D341Med (cell line): ENCODE data around the gene KDM5D.
A peak's percentile ranks its signal among the peaks of the same experiment; 100 is the strongest.

Source experiments
- DNase-seq: peaks from one replicate; pipeline ENCODE4 v3.0.0; 2012; ENCODE audit warnings: low spot score

KDM5D gene

DNA sequence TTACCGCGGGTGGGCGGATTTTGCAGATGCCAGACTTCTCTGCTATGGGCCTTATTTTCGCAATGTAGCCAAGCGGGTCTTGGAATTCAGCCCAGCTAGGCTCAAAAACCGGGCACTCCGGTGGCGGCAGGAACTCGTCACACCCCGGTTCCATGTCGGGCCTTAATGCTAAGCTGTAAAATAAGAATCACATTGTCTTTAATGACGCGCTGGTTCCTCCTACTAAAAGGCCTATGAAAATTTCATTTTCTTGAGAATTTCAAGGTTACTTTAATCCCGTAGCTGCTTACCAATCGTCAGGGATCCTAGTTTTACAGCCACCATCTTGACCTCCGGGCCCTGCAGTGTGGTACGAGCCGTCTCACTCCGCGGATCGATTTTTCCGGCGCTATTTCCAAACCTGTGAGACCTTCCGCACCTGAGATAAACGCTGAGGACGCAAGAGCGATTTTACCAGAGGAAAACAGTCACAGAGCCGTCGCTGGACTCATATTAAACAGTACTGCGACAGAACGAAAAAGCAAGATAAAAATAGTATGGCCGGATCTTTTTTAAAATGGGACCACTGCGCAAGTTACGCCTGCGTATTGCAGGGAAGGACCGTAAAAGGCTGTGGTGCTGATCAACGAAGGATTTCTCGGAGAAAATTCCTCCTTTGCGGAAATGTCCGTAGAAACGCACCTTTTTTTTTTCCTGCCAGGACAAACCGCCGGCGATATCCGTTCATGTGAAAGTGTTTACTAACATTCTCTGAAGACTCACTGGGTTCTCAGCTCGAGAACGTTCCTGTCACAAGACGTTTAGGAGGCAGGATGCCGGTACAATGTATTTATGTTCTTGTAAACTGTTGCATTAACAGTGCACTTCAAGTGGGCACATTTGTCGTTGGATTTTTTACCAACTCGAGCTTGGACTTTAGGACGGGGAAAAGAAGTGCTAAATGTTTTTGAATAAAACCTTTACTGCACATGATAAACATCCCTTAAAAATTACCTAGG, at the start of gene KDM5D:
KDM5D (minus strand) TSS at position 346 of the 998 bp plus-strand sequence; CDS start at position 154, 192 bp downstream.
- peak; percentile 60 for DNase-seq

DNA sequence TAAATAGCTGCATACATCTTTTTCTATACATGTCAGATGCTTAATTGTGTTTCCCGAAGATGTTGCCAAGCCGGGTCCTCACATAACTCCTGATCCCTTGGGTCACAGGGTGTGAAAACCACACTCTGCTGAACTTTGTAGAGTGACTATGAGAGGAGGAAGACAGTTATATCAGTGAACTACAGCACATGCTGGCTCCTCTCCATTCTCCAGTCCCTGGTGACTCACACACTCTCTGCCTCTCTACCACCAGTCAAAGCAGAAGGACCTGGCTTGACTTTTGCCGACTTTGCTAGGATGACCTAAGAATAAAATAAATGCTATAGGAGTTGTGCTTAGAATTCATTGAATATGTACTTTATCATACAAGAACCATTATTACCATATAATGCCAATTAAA, 23.8 kb upstream of the KDM5D start:
- DNase-seq = no peak

DNA sequence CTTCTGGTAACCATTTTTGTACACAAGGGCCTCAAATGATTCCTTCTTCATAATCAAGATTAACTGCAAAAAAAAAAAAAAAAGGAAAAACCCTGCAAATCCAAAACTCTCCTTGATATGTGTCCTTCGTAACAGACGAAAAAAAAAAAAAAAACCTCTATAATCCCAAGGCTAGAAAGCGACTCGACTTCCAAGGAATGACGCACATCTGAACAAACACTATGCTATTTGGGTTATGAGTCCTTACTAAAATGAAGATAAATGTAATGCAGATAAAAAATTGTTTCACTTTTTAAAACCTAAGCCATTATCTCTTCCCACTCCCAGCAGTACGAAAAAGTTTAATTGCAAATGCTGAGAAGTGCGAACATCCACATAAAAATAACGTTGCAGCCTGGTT, 1.2 kb downstream of the KDM5D start:
- DNase-seq = no peak

DNA sequence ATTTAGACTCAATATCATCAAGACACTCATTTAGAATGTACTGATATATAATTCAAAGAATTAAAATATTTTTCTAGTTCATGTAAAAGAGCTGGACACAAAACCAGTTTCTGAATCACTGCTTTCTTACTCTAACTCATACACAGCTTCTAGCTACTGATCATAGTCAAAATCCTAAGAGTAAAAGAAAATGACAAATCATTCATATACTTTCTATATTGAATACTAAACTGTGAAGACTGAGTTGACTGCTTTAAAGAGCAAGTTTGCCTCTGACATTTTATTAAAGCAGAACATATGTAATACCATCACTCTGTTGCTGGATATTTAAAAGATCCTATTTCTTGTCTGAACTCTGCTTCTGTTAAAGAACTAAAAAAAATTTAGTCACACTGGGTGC, 2.4 kb downstream of the KDM5D start:
- DNase-seq = no peak

DNA sequence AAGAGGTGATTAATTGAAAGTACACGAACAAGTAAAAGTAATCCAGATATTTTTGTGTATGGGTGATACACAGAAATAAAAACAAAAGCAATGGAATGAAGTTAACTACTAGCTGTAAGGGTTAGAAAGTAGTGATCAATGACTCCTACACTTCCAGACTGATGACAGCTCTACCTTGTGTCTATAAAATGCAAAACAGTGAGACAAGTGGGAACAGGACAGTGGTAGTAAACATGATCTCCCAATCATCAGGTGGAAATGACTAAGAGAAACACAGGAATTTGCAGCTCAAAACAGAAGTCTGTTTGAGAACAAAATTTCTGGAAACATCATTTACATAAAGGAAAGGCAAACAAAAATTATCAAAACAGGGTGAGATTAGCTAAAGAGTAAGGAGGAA, 10.1 kb downstream of the KDM5D start:
- DNase-seq = no peak

DNA sequence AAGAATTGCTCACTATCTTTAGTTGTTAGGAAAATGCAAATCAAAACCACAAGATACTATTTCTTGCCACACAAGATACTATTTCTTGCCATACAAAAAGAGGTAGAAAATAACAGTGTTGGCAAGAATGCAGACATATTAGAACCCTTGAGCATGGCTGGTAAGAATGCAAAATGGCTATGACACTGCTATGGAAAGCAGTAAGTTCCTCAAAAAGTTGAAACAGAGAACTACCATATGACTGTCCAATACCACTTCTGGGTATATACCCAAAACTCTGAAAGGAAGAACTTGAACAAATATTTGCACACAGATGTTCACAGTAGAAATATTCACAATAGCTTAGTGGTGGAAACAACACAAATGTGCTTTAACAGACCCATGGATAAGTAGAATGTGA, 26.6 kb downstream of the KDM5D start:
- no peak for DNase-seq

DNA sequence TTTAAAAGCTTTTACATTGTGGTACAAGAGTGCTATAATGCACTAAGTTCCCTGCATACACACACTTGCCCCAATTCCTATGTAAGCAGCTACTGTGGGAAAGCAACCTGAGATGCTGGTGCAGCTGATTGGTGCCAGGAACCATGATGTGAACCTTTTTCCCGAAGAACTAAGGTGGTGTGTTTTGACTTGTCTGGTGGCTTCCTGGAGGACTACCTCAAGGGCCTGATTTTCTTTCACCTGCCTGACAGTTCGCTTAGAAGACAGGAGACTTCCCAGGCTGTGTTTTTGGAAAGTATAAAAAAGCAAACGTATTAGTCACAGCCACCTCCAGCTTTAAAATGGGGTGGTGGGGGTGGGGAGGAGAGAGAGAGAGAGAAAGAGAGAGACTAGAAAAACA, 27.4 kb downstream of the KDM5D start:
- no peak for DNase-seq

DNA sequence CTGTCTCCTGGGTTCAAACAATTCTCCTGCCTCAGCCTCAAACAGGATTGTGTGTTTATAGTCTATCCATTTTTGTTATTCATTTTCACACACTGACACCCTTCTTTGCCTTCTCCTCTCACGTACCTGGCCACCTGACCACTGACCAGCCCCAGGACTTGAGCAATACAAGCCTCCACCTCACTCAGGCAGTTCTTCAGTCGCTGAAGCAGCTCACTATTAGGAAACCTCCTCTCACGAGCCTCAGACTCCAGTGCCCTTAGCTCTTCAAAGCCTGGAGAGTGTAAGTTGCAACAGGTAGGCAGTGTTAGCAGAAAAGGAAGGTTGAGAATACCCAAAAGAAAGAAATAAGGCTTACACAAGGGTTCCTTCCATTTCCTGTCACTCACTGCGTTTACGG, 29.3 kb downstream of the KDM5D start:
- DNase-seq = no peak

DNA sequence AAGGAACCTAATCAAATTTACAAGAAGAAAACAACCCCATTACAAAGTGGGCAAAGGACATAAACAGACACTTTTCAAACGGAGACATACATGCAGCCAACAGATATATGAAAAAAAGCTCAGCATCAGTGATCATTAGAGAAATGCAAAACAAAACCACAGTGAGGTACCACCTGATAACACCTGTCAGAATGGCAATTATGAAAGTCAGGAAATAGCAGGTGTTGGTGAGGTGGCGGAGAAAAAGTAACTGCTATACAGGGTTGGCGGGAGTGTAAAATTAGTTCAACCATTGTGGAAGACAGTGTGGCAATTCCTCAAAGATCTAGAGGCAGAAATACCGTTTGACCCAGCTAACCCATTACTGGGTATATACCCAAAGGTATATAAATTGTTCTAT, 31.1 kb downstream of the KDM5D start:
- no peak for DNase-seq

DNA sequence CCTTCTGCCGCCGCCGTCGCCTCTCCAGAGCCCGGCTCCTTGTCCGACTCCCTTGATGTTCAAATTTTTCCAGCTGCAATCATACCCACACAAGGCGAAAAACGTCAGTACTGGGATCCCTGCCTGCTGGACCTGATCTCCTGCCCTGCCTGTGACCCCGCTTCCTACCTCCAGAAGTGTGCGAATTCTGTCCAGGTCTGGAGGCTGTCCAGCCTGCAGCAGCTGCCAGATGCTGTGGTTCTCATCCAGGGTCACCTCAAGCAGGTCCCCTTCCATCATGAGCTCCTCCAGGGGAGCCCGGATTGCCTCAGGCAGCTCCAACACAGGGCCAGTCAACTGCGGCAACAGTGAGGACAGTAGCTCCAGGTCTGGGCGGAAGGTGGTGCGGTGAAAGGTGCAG, 38.3 kb downstream of the KDM5D start:
- DNase-seq = no peak

DNA sequence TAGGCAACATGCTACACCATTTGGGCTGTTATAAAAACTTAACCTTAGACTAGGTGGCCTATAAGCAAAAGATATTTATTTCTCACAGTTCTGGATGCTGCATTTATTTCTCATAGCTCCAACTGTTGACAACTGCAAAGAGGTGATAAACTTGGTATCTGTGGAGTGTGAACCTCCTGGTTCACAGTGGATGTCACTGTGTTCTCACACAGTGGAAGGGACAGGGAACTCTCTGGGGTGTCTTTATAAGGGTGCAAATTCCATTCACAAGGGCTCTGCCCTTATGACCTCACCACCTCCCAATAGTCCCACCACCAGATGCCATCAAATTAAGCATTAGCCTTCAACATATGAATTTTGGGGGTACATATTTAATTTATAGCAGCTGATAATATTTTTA, 46.0 kb downstream of the KDM5D start:
- DNase-seq = no peak

DNA sequence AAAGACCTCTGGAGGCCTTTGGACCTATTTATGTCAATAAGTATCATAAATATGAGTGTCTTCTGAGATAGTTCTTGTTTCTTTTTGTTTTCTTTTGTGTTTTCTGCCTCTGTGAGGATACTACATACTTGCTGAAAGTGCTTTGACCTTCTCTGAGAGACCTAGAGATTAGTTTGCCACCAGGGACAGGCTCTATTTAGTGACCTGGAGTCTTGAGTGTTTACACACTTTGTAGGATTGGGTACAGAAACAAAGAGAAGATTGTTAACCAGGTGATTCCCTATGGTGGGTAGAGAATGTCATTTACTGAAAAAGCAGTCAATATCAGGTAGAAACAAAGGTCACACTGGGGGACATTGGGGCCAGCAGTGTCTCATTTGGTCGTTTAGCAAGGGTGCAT, 63.7 kb downstream of the KDM5D start:
- DNase-seq = no peak
